ENCODE results near the gene EID1. TPM values are rescaled to one million over a fixed set of nuclear protein-coding genes. Genes with fewer than 3 reads are reported as not detected.

EID1 gene
- total RNA-seq, 1 experiment from 2014 or later, result 74.3 TPM

DNA sequence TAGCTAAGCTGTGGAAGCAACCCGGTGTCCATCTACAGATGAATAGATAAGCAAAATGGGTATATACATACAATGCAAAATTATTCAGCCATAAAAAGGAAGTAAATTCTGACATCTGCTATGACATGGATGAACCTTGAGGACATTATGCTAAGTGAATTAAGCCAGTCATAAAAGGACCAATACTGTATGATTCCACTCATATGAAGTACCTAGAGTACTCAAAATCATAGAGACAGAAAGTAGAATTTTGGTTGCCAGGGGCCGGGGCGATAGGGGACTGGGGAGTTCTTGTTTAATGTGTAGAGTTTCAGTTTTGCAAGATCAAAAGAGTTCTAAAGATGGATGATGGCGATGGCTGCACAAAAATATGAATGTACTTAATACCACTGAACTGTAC, 10.3 kb downstream of the EID1 start:
- intact Hi-C loops (cut with micrococcal nuclease; ENCODE audit: unreplicated experiment), result no loop called here
- no peak overlapping the region for H3K27ac Mint-ChIP-seq (ENCODE audit: unreplicated experiment)
- no peaks in the 10 kb centered on the region for H3K36me3 Mint-ChIP-seq (ENCODE audit: insufficient read depth, unreplicated experiment)
- no peaks in the 10 kb centered on the region for H3K9me3 Mint-ChIP-seq (ENCODE audit: low read depth, unreplicated experiment)
- TF ChIP-seq, protein P1, sequence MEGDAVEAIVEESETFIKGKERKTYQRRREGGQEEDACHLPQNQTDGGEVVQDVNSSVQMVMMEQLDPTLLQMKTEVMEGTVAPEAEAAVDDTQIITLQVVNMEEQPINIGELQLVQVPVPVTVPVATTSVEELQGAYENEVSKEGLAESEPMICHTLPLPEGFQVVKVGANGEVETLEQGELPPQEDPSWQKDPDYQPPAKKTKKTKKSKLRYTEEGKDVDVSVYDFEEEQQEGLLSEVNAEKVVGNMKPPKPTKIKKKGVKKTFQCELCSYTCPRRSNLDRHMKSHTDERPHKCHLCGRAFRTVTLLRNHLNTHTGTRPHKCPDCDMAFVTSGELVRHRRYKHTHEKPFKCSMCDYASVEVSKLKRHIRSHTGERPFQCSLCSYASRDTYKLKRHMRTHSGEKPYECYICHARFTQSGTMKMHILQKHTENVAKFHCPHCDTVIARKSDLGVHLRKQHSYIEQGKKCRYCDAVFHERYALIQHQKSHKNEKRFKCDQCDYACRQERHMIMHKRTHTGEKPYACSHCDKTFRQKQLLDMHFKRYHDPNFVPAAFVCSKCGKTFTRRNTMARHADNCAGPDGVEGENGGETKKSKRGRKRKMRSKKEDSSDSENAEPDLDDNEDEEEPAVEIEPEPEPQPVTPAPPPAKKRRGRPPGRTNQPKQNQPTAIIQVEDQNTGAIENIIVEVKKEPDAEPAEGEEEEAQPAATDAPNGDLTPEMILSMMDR (IDR thresholded peaks at IDR 0.05; ENCODE audit: unreplicated experiment), result no peak
- no peaks in the 10 kb centered on the region for H3K4me1 Mint-ChIP-seq (ENCODE audit: low read depth, unreplicated experiment)
- no TSS peak for BruUV-seq (replicated peaks)
- DNase-seq, result no peak
- no peak overlapping the region for H3K4me3 Mint-ChIP-seq (ENCODE audit: low read depth, unreplicated experiment)
- no peaks in the 10 kb centered on the region for H3K27me3 Mint-ChIP-seq (ENCODE audit: unreplicated experiment)
- CTCF ChIA-PET, result no interaction called here

DNA sequence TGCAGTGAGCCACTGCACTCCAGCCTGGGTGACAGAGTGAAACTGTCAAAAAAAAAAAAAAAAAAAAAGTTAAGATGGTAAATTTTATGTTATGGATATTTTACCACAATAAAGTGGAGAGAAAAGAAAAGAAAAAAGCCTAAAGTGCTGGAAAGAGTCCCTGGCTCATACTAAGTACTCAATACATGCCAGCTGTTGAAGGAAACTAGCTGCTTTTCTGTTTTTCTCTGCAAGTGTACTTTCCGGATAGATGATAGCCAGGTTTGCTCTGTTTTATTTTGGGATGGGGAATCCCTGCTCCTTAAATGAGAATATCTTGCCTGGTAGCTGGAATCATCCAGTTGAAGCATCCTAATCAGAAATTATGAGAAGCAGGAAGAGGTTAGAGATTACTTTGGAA, 10.9 kb downstream of the EID1 start:
- TF ChIP-seq, protein P1 (IDR thresholded peaks at IDR 0.05; ENCODE audit: unreplicated experiment), result no peak
- CTCF ChIA-PET, result no interaction called here
- Mint-ChIP-seq H3K27me3 (ENCODE audit: unreplicated experiment) (no peaks in the 10 kb centered on the region), H3K9me3 (ENCODE audit: low read depth, unreplicated experiment) (no peaks in the 10 kb centered on the region), H3K4me1 (ENCODE audit: low read depth, unreplicated experiment) (no peaks in the 10 kb centered on the region), H3K36me3 (ENCODE audit: insufficient read depth, unreplicated experiment) (no peaks in the 10 kb centered on the region), H3K4me3 (ENCODE audit: low read depth, unreplicated experiment) (no peak overlapping the region), H3K27ac (ENCODE audit: unreplicated experiment) (no peak overlapping the region)
- DNase-seq, result no peak
- intact Hi-C loops (cut with micrococcal nuclease; ENCODE audit: unreplicated experiment), result no loop called here
- no TSS peak for BruUV-seq (replicated peaks)

DNA sequence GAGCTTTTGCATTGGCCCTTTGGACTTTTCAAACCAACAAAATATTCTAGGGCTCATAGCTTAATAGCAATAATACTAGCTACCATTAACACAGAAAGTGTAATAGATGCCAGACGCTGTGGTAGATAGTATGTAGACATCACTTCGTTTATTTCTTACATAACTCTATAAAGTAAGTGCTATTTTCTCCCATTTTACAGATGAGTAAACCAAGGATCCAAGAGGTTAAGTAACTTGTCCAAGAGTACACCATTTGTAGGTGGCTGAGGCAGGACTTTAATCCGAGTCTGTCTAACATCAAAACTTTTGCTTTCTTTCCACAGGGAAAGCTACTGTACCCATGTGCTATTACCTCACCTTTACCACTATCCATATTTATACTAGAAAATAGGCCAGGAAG, 12.0 kb downstream of the EID1 start:
- TF ChIP-seq, protein P1 (IDR thresholded peaks at IDR 0.05; ENCODE audit: unreplicated experiment), result no peak
- H3K9me3 Mint-ChIP-seq (ENCODE audit: low read depth, unreplicated experiment), result no peaks in the 10 kb centered on the region
- H3K36me3 Mint-ChIP-seq (ENCODE audit: insufficient read depth, unreplicated experiment), result no peaks in the 10 kb centered on the region
- no TSS peak for BruUV-seq (replicated peaks)
- no peak overlapping the region for H3K27ac Mint-ChIP-seq (ENCODE audit: unreplicated experiment)
- H3K27me3 Mint-ChIP-seq (ENCODE audit: unreplicated experiment), result no peaks in the 10 kb centered on the region
- no peaks in the 10 kb centered on the region for H3K4me1 Mint-ChIP-seq (ENCODE audit: low read depth, unreplicated experiment)
- DNase-seq, result no peak
- CTCF ChIA-PET, result no interaction called here
- intact Hi-C loops (cut with micrococcal nuclease; ENCODE audit: unreplicated experiment), result no loop called here
- no peak overlapping the region for H3K4me3 Mint-ChIP-seq (ENCODE audit: low read depth, unreplicated experiment)

DNA sequence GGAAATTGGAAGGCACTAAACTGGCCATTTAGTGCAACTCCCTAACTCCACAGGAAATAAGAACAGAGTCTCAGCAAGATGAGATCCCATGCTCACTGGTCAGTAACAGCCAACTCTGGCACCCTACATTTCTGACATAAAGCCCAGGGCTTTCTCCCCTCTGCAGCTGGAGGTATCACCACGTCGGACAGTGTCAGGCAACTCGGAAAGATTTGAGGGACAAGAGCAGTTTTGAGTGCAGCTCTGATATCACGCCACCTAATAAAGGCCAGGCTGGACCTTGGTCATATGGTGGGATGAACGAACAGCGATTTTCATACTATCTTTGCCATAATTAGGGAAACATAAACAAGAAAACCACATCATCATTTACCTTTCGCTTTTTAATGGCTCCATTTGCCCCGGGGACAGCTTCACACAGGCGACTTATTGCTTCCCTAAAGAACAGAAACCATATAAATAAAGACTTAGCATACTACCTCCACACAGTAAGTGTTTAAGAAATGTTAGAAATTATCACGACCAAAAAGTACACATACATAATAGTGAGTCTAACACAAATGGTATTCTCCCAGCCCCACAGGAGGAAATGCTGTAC, 12.5 kb downstream of the EID1 start:
- H3K36me3 Mint-ChIP-seq (ENCODE audit: insufficient read depth, unreplicated experiment), result no peaks in the 10 kb centered on the region
- BruUV-seq (replicated peaks), result no TSS peak
- DNase-seq, result no peak
- no peak overlapping the region for H3K27ac Mint-ChIP-seq (ENCODE audit: unreplicated experiment)
- intact Hi-C loops (cut with micrococcal nuclease; ENCODE audit: unreplicated experiment), result no loop called here
- no peaks in the 10 kb centered on the region for H3K4me1 Mint-ChIP-seq (ENCODE audit: low read depth, unreplicated experiment)
- no peak overlapping the region for H3K4me3 Mint-ChIP-seq (ENCODE audit: low read depth, unreplicated experiment)
- TF ChIP-seq, protein P1 (IDR thresholded peaks at IDR 0.05; ENCODE audit: unreplicated experiment), result no peak
- CTCF ChIA-PET, result no interaction called here
- no peaks in the 10 kb centered on the region for H3K9me3 Mint-ChIP-seq (ENCODE audit: low read depth, unreplicated experiment)
- H3K27me3 Mint-ChIP-seq (ENCODE audit: unreplicated experiment), result no peaks in the 10 kb centered on the region
